ENCODE results near the gene ZNF292. TPM values are rescaled to one million over a fixed set of nuclear protein-coding genes. Genes with fewer than 3 reads are reported as not detected.

ZNF292 gene
- total RNA-seq, 2 experiments from 2014 or later = 81.5 to 82.5 TPM

Other genes with a start within 250 kb of the ZNF292 start
- gene HTR1E, start 218.0 kb upstream of the ZNF292 start, total RNA-seq = not detected
- not detected for gene CGA, start 60.5 kb upstream of the ZNF292 start, total RNA-seq
- 1 to 10 TPM; 5.4 TPM for gene SMIM8, start 167.0 kb downstream of the ZNF292 start, total RNA-seq
- gene GJB7, start 173.7 kb downstream of the ZNF292 start, total RNA-seq = not detected
- 1 to 10 TPM in 1 of 2 experiments, under 1 TPM in 1; 0.93 to 1.4 TPM for gene C6orf163, start 189.2 kb downstream of the ZNF292 start, total RNA-seq